GM21576 (cell line): ENCODE measurements around the gene PKHD1.

Experiments
- ATAC-seq: cut with Tn5 transposase; IDR thresholded peaks from one replicate; pipeline ENCODE4 v1.9.1; 2021; ENCODE audit warnings: mild to moderate bottlenecking, moderate library complexity; ENCODE audit not compliant: unreplicated experiment

The PKHD1 gene

DNA sequence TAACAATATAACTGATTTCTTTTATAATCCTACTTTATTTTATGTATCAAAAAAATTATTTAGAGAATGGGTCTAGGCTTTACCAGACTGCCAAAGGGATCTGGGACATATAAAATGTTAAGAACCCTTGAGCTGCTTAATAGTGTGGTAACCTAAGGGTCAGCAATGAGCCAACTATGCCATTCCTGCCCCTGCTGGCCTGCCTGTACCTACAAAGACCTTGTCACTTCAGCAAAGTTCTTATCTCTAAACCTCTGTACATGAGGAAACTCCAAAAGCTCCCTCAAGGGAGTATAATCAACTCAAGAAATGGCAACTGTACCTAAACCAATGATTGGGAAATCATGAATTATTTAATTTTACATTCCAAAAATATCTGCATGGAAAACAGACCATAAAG lies 266.9 kb downstream of the PKHD1 start:
- ATAC-seq, result no peak

DNA sequence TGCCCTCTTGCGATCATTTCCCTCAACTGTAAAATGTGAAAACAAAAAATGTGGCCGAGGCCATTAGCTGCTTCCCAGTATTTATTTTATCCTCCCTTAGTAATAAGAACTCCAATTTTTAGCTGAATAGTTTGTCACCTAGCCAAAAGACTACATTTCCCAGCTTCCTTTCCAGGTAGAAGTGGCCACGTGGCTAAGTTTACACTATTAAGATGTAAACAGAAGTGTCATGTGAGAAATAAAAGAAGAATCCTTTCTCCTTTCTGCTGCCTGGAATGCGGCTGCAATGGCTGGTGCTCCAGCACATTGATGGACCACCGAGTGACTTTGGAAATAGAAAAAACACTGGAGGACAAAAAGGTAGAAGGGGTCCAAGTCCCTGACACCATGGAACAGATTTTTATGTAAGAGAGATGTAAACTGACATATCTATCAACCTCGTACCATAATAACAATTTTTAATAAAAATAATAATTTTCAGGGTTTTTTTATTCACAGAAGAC lies 268.8 kb downstream of the PKHD1 start:
- no peak for ATAC-seq

DNA sequence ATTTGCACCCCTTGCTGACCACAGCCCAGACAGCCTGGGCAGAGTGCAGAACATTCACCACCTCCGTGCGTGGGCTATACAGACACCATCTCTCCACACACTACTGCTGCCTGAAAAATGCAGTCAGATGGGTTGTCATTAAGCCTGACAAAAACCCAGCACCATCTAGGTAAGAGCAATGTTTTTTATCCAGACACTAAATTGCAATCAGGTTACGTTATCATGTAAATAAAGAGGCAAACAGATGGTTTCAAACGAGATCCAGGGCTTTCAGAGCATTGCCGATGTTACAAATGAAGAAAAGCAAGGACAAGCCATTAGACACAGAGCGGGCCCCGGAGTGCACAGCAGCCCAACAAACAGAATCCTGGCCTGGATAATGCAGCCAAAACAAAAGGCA lies 269.6 kb downstream of the PKHD1 start:
- no peak for ATAC-seq

- ATAC-seq, result peak; percentile 57
These were observed 273.0 kb downstream of the PKHD1 start for GRCh38 chr6:51814418-51814817.

DNA sequence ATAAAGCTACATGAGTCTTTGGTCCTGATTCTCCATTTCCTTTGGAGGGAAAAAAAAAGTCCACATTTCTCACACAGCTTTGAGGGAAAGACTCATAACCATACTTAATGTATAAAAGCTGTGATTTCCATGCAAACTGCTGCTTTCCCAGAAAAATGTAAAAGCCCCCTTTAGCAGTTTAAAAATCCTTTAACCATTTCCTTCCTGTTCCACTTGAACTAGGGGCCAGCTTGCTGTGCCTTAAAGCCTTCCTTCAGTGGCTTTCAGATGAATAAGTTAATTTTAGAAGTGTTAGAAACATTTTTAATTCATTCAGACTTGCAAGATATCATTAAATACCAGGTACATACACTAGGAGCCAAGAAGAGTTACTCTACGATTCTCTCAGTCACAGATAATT lies 273.5 kb downstream of the PKHD1 start:
- ATAC-seq, result no peak

GRCh38 chr6:51812231-51812630 lies 275.2 kb downstream of the PKHD1 start:
- no peak for ATAC-seq

- peak; percentile 93 for ATAC-seq
These were observed 281.9 kb downstream of the PKHD1 start for GRCh38 chr6:51805517-51805916.

DNA sequence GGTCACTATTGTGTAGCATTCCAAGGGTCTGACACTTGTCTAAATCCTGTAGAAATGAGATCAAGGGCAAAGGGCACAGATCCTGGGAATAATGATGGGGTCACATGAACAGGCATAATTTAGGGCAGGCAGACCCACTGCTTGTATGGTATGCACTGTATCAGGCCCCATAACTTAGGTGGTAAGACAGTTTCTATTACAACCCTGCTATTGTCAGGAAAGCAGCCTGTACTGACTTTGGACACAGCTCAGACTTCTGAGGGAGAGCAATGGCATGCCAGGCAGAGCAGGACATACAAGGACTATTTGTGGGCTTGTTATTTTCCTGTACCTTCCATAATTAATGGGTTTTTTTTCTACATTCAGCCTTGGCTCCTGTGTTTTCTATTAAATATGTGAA lies 286.8 kb downstream of the PKHD1 start:
- no peak for ATAC-seq

DNA sequence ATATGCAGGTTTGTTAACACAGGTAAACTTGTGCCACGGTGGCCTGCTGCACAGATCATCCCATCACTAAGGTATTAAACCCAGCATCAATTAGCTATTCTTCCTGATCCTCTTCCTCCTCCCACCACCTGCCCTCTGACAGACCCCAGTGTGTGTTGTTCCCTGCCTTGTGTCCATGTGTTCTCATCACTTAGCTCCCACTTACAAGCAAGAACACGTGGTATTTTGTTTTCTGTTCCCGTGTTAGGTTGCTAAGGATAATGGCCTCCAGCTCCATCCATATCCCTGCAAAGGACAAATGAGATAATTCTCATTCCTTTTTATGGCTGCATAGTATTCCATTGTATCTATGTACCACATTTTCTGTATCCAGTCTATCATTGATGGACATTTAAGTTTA lies 294.0 kb downstream of the PKHD1 start:
- no peak for ATAC-seq

GRCh38 chr6:51792273-51793030 lies 295.0 kb downstream of the PKHD1 start:
- ATAC-seq, result no peak

DNA sequence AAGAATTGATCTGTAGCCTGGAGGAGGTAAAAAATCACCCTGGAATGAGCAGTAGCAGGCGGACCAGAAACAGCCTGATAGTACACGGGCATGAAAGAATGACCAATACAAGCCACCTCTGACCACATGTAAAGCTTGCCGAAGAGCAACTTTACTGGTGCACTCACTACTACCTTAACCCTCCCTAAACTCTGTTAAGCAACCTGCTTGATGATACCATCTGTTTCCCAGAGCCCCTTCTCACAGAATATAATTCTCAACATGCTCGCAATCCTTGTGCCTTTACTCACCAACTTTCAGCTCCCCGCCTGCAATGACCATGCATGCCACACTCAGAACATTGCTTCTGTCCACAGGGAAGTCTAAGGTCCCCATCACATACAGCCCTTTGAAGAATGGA lies 296.5 kb downstream of the PKHD1 start:
- no peak for ATAC-seq

DNA sequence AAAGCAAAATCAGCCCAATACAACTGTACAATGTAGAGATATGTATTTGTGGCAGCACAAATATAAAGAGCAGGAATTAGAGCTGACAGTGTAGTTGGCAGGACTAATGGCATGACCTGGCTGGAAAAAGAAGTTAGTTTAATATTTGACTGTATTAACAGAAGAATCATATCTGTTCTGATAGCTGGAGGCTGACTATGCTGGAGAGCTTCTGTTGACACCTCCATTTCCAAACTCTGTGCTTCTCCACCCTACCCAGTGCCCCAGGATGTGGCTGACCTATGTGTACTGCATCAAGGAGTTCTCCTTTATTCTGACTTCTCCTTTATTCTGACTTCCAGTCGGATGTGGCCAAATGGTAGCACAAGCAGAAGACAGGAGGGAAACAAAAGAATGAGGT lies 299.3 kb downstream of the PKHD1 start:
- no peak for ATAC-seq

DNA sequence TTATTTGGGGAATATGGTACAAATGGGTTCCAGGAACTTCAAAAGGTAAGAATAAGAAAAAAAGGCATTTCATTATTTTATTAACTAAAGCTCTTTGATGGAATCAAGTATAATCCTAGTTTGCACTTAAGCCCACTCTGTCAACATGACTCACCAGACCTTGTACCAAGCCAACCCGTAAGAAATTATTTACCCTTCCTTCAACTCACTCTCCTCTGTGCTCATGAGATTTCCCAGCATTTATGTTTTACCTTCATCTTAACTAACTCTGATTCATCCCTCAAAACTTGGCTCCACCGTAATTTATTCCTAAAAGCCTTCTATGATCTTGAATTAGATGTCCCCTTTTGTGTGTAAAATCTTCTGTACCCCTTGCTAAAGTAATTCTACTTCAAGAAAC lies 308.7 kb downstream of the PKHD1 start:
- no peak for ATAC-seq

GRCh38 chr6:51777618-51778017 lies 309.8 kb downstream of the PKHD1 start:
- ATAC-seq, result no peak

DNA sequence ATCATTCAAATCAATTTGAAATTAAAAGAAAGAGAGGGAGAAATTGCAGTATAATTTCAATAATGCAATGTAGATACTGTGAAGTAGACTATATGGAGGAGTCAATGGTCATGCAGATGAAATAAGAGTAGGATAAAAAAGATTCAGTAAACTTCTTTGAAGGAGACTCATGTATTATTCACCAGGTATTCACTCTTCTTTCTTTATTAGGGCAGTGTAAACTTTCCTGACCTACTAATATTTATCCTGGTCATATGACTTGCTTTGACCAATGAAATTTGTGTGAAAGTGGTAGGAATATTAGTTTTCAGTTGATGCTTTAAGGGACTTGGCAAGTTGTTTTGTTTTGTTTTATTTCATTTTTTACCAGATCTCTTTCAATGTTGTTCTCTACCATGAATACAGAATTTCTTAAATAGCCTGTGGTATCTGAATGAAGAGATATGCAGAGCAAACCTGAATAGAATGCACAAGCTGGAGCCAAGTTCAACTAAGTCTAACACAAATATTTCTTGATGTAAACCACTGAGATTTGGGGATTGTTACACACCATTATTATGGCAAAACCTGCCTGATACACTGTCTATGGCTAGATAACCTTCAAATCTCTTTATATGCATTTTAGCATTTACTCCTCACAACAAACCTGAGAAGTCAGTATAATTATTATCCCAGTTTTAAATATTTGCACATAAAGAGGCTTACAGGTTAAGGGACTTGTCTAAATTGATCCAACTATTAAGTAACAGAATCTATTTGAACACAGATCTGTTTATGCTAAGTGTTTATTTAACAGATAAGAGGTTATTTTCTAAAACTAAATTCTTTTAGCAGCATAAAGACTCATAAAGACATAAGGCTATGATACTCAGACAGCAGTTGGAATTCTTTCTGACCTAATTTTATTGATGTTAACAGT lies 311.2 kb downstream of the PKHD1 start:
- ATAC-seq, result no peak

GRCh38 chr6:51768087-51768486 lies 319.3 kb downstream of the PKHD1 start:
- no peak for ATAC-seq

- no peak for ATAC-seq
These were observed 322.2 kb downstream of the PKHD1 start for GRCh38 chr6:51765230-51765629.

- peak; percentile 60 for ATAC-seq
These were observed 333.8 kb downstream of the PKHD1 start for GRCh38 chr6:51753635-51754034.

- ATAC-seq, result no peak
These were observed 343.4 kb downstream of the PKHD1 start for GRCh38 chr6:51743999-51744398.

GRCh38 chr6:51740658-51741057 lies 346.8 kb downstream of the PKHD1 start:
- ATAC-seq, result no peak

DNA sequence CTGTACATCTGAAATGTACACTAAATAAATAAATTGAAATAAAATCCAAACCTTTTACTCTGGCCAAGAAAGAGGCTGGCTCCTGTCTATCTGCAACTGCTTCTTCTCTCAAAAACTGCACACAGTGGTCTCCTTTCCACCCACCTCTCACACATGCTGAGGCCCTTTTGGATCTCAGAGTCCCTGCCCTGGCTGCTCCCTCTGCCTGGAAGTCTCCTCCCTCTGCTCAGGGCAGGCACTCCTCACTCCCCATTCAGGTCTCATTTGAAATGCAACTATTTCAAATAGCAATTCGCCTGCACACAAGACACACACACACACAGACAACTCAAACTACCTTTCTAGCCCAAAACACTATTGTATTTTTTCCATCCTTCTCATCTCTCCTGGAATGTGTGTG lies 348.8 kb downstream of the PKHD1 start:
- ATAC-seq, result no peak
